GM21528 (cell line): ENCODE results near the gene CALML4.
"Not testable (repeated sequence)": the region's sequence is repeated elsewhere in the genome, so short reads cannot be mapped to it uniquely, and the experiment has no call there.

Experiments
- ATAC-seq: cut with Tn5 transposase; IDR thresholded peaks from one replicate; pipeline ENCODE4 v1.9.1; 2021; ENCODE audit warnings: mild to moderate bottlenecking, moderate library complexity; ENCODE audit not compliant: unreplicated experiment, low FRiP score

CALML4 gene, protein sequence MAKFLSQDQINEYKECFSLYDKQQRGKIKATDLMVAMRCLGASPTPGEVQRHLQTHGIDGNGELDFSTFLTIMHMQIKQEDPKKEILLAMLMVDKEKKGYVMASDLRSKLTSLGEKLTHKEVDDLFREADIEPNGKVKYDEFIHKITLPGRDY

DNA sequence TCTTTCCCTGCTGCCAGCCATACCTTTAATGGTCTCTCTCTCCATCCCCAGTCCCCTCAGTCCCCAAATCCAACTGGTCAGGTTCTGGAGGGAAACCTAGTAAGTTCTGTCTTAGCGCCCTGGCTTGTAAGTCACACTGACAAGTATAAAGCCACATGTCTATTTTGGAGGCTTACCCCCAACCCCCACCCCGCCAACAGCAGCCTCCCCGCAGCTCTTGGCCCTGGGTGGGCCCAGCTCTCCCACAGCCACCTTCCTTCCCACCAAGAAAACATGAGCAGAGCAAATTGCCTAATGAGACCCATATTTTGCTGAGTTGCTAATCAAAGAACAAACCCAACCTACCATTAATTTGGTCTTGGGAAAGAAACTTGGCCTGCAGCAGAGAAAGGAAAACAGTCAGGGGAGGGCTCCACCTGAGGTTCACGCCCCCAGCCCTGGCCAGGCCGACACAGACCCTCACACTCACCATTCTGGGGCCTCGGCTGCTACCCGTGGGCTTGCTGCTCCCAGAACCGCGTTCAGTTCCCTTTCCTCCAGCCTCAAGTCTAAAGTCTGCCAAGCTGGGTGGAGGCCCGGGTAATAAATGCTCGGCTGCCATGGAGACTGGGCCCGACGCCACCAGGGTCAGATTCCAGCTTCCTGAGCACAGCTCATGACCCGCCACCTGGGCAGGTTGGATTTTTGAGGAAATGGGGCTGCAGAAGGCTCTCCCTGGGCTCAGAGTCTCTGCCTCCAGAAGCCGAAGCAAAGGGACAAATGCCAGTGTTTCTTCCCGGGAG lies at the start of gene CALML4:
Gene CALML4 (minus strand): TSS at position 557 of the 782 bp plus-strand sequence. CDS start 85 bp downstream, at position 472.
- ATAC-seq: no peak

DNA sequence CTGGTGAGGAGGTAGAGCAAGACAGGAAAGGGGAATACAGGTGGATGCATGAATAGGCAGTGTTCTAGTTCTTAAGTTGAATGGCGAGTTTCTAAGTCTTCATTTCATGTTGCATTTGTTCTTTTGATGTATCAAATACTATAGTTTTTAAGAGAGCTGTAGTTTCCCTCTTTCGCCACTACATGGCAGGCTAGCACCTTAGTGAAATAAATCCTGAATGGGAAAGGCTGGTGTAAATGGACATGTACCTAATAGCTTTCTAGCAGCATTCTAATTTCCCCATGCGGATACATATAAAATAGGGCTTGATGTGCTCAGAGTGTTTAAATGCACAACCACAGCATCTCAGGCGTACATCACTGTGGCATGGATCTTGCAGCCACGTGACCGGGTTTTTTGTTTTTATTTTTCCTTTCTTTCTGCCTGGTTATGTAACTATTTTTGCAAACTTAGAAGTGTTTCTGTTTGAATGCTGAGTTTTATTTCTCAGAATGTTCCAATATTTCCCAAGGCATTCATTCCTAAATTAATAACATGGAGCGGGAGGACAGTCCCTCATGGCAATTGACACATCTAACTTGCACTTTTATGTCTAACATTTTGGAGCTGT lies 47.9 kb upstream of the CALML4 start:
- no peak for ATAC-seq

DNA sequence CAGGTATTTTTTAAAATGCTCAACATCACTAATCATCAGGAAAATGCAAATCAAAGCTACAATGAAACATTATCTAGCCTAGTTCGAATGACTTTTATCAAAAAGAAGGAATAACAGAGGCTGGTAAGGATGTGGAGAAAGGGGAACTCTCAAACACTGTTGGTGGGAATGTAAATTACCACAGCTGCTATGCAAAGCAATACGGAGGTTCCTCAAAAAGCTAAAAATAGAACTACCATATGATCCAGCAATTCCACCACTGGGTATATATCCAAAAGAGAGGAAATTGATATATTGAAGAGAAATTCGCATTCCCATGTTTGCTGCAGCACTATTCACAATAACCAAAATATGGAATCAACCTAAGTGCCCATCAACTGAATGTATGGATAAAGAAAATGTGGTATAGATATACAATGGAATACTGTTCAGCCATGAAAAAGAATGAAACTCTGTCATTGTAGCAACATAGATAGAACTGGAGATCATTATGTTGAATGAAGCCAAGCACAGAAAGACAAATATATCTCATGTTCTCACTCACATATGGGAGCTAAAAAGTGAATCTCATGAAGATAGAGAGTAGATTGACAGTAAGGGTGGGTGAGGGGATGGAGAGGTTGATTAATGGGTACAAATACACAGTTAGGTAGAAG lies 44.1 kb upstream of the CALML4 start:
- no peak for ATAC-seq

DNA sequence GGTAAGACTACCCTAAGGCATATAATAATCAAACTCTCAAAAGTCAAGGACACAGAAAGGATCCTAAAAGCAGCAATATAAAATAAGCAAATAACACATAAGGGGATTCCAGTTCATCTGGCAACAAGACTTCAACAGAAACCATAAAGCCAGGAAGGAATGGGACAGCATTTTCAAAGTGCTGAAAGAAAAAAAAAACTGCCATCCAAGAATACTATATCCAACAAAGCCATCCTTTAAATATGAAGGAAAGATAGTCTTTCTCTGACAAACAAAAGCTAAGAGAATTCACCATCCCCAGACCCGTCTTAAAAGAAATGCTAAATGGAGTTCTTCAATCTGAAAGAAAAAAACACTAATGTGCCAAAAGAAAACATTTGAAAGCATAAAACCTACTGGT lies 39.1 kb upstream of the CALML4 start:
- ATAC-seq: no peak

DNA sequence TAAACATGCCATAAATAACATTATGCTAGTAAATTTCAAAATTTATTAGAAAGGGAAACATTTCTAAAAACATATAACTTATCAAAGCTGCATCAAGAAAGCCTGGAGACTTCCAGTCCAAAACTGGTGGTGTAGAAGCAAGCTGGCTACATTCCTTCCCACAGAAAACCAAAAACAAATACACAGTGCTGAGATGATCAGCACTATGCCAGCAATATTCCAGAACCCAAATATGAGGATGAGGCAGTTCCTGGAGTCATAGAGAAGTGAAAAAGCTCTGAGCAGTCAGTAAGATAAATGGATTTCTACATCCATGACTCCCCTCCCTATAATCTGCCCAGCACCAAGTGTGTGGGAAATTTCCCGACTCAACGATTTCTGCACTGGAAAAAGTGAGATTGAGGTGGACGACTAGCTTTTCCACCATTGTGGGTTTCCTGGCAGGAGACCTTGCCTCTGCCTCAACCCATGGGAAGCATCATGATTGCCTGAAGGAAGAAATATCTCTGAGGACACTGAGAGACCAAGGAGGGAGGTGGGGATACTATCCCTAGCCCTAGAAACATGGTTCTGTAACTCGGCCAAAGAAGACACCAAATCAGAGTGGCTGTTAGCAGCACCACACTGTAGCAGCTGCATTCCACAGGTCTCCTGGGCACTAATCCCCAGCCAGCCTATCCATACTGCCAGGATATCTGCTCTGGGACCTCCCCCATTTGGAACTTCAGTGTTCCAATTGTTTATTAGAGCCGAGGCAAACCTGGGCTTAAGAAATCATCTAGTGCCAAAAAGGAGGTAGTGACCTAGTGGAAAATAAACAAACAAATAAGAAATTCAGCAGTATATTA lies 36.2 kb upstream of the CALML4 start:
- ATAC-seq: no peak

DNA sequence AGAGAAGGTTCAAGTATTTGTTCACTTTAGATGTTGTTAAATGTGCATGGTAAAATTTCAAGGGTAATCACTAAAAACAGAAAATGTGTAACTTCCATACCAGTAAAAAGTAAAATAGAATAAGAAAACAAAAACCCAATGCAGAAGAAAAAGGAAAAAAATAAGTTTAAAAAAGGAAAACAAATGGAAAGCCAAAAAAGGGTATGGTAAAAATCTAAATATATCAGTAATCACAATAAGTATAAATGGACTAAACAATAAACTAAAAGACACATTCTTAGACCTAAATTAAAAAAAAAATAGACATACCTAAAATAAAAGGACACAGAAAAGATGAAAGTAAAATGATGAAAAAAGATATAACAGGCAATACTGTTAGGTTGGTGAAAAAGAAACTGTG lies 33.9 kb upstream of the CALML4 start:
- ATAC-seq: no peak

DNA sequence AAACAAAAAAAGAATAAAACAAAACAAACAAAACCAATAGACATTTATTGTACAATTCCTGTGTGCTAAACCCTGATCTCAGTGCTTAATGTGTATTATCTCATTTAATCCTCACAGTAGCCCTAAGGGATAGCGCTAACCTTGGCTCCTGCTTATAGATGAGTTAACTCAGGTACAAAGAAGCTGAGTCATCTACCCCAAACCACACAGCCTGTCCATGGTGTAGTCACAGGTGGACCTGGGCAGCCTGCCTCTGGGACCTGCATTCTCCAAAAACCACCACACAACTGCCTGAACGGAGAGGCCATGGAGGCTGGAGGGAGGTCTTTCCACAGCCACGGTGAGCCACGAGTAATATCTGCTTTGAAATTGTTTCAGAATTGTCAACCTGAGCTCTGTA lies 29.9 kb upstream of the CALML4 start:
- ATAC-seq: no peak

DNA sequence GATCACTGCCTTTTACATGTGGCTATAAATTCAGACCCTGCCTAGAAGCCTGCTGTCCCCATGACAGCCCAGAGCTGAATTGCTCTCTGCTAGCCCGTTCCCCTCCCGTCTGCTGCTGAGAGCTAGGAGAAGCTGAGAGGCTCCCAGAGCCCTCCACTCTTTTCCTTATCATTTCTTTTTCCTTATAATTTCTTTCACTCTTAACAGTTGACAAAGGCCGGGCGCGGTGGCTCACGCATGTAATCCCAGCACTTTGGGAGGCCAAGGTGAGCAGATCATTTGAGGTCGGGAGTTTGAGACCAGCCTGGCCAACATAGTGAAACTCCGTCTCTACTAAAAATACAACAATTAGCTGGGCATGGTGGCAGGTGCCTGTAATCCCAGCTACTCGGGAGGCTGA lies 29.4 kb upstream of the CALML4 start:
- not testable (repeated sequence) for ATAC-seq

DNA sequence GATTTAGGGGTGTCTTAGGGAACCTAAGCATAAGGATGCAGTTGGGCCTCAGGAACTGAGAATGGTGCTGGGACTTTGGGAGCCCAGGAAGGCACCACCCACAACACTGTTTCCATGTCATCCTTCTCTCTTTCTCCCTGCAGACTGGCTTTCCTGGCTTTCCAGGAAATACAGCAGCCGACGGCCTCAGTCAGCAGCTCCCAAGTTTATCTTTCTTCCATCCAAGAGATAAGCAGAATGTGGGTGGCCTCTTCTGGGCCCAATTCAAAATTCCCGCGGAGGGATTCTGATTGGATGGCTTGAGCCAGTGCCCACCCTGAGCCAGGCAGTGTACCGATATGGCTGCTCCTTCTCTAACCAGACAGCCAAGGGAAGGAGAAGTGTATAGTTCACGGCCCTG lies 28.9 kb upstream of the CALML4 start:
- no peak for ATAC-seq

DNA sequence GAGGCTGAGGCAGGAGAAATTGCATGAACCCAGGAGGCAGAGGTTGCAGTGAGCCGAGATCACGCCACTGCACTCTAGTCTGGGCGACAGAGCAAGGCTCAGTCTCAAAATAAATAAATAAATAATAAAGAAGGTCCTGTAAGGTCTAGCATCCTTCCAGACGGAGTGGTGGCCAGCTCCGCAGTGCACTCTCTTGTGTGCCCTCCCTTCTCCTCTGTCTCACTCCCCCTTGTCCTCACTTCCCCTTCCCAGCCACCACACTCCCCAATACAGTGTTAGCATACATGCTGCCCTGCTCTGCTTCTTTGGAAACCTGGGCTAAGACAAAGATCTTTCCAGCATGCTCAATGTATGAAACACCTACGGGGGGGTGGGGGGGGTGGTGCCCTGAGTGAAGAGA lies 27.8 kb upstream of the CALML4 start:
- ATAC-seq: no peak

DNA sequence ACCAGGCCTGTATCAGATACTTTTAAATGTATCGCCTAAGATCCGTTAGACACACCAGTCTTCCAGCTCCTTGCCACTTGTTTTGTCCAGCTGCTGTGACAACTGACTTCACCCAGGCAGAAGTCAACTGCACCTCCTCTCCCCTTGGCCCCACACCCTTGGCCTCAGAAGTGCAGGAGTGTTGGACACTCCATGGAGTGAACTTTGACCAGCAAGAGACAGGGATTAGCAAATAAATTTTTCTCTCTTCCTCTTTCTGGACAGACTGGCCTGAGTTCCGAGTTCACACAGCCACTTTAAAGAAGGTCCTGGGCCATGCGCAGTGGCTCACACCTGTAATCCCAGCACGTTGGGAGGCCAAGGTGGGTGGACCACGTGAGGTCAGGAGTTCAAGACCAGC lies 27.3 kb upstream of the CALML4 start:
- ATAC-seq: no peak

DNA sequence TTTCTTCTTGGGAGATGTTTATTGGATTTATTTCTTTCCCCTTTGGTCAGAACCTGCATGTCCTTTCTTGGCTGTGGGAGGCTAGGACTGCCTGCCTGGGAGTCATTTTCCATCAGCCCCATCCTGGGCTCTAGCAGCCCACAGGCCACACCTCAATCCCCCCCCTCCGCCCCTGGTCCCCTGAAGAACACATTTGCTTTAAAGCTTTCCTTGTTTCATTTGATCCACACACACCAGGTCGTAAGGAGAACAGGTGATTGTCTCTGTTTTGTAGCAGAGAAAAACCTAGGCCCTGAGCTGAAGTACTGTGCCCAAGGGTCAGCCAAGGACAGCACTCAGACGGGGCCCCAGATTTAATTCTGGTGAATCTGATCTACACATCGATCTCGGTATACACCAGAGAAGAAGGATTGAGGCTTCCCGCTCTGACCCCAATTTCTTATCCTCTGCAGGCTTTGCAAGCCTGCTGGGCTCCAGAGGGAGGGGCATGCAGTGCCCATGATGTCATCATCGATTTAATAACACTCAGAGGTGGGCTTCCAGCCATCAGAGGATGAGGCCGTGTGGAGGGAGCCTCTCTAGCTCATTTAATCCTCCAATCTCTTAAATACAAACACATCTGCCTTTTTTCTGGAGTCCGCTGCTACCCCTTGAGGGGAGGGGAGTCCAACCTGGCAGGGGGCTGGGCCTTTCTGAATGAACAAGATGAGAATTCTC lies 26.1 kb upstream of the CALML4 start:
- no peak for ATAC-seq

DNA sequence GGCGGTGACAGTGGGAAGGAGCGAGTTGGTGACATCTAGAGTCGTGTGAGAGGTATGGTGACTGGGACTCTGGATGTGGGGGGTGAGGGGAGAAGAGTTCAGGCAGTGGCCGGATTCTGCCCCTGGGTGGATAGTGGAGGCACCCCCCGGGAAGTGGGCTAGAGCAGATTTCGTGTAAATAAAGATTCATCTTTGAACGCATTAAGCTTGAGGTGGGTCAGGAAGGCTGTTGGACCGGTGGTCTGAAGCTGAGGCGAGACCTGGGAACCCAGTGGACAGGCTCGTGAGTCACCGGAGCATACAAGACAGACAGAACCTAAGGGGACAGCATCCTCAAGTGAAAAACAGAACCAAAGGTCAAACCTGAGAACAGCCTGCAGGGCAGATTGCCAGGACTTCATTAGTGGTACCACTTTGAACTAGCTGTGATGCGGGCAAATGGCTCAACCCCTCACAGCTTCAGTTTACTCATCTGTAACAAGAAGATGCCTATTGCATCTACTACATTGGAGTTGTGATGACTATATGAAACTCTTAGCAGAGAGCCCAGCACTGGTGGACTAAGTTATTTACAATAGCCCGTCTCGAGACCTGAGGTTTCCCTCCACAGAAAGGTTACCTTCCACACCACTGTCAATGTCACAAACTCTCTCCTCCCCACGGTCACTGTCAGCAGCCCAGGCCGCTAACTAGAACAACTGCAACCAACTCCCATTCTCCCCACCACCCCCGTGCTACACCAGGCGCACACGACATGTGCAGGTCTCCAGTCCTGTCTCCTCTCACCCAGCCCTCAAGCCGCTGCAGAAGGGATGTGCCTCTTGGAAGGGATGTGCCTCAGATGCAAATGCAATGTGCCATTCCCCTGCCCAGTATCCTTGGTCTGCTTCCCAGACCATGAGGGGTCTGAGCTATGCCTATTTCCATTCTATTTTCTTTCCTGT lies 25.3 kb upstream of the CALML4 start:
- peak; percentile 4 for ATAC-seq

DNA sequence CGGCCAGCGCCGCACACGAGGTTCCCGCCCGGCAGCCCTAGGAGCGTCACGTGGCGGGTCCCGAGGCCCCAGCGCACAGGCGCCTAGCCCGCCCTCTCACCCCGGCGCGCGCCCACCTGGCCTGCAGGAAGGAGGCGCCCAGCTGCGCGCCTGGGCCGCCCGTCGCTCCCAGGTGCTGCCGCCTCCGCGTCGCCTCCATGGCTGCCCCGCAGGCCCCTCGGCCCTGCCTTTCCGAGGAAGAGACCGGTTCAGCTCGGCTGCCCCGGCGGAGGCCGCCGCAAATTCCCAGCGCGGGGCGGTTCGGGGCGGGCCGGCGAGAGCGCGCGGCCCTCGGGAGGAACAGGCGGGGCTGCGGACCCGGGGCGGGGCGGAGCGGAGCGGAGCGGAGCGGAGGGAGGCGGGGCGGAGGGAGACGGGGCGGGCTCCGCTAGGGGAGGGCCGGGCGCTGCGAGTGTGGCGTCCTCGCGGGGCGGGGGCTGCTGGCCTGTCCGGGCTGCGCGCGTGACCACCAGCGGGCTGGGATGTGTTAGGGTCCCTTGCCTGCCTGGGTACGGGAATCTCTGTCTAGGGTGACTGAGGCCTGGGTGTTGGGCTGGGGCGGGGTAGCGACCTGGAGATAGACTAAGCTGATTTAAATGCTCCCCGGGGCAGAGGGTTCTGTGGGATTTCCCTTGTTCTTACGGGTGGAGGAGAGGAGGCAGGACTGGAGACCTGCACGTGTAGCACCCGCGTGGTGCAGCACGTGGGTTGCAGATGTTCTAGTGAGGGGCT lies 24.4 kb upstream of the CALML4 start, which contains the start of gene CLN6:
Gene CLN6 (minus strand): TSS at position 343 of the 771 bp plus-strand sequence. CDS start 144 bp downstream, at position 199.
- peak; percentile 69 for ATAC-seq

DNA sequence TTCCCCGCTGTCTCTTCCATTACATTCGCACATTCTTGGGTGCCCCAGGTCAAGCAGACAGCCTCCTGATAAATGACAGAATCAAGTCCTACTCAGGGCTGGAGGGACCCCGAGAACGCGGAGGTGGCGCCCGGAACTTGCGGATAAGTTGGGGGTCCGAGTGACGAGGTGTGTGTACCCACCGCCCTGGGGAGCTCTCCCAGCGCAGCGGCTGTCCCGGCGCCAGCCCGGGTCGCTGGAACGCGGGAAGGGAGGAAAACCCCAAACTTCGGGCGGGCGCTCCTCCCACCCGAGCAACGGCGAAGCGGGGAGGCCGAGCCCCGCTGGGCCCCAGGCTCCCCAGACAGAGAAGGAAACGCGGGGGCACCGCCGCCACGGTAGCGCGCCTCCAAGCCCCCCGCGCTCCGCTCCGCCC lies 23.8 kb upstream of the CALML4 start:
- ATAC-seq: peak; percentile 15

DNA sequence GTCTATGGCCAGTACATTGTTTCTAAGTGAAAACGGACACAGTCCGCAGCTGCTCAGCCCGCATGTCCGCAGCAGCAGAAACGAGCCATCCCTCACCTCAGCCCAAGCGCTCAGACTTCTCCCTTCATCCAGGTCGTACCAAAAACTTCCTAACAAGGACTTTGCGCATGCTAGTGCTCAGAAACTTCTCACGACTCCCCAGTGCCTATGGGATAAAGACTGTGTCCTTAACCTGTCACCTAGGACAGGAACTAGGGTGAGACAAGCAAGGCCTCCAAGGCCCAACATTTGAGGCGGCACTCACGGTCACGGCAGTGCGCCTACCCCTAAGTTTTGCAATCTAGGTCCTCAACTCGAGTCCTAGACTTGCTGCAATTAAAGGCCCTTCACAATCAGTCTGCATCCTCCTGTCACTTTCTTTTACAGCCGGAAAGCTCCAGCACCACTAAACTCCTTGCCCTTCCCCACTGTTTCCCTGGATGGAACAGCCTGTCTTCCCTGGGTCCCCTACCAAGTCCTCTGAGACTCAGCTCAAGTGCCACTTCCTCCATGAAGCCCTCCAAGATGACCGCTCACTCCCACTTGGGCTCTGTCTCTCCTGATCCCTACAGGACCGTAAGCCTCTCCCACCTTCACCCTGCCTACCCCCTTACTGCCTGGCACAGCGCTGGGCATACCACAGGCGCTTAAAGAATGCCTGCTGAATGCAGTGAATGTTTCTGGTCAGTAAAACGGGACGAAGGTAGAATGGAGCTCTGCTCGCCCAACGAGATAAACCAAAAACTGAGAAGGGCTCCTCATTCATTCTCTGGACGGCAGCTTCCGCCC lies 23.2 kb upstream of the CALML4 start:
- ATAC-seq: no peak

DNA sequence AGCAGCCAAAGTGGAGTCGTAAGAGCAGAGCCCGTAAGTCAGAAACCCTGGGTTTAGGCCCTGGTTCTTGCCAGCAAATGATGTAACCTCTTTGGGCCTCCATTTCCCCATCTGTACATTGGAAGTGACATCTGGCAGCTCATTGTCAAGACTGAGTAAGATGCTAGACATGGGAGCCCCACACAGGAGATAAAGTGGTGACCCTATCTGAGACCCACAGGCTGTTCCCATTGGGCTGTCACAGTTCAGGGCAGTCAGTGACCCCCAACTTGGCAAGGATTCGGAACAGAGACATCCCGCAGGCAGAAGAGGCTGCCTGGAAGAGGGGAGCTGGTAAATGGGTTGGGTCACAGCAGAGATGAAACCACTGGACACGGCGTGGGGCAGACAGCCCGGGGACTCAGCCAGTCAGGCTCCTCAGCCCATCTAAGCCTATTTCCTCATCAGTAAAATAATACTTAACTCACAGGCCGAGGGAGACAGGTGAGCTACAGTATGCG lies 22.6 kb upstream of the CALML4 start:
- no peak for ATAC-seq
